ENCODE results near the gene METTL24. TPM values are rescaled to one million over a fixed set of nuclear protein-coding genes. Genes with fewer than 3 reads are reported as not detected.

METTL24 gene
- total RNA-seq, 1 experiment from 2014 or later = 0.61 TPM

GRCh38 chr6:110198561-110198960 is 159.6 kb downstream of the METTL24 start:
- TF ChIP-seq CTCF (conservative IDR thresholded peaks at IDR 0.05) = no peak

More at GRCh38 chr6:110198561-110198960, 159.6 kb downstream of the METTL24 start:
- Mint-ChIP-seq H3K4me1 (peaks cover 4 to 7% of the 10 kb centered on the region in 2 experiments), H3K4me3 (no peak overlapping the region), H3K27ac (no peak overlapping the region), H3K9me3 (no peaks in the 10 kb centered on the region), H3K36me3 (ENCODE audit: insufficient read depth in 1 of 3, low read depth in 3 of 3) (peaks cover 14 to 20% (median 14%) of the 10 kb centered on the region in 3 experiments; a peak in 6 of 7 replicates), H3K27me3 (ENCODE audit: low read depth) (no peaks in the 10 kb centered on the region)
- Histone ChIP-seq H3K27ac (ENCODE audit: insufficient read length, low read depth, low read length) (no peak overlapping the region), H3T11ph (ENCODE audit: low read length) (no peak overlapping the region), H3K9ac (ENCODE audit: extremely low read depth, insufficient read length, low read length) (no peak overlapping the region), H2BK20ac (ENCODE audit: low read depth, low read length, poor library complexity, severe bottlenecking) (no peak overlapping the region), H2BK120ac (ENCODE audit: low read depth, low read length, poor library complexity, severe bottlenecking) (no peak overlapping the region), H4K20me1 (ENCODE audit: control insufficient read depth, insufficient read depth, insufficient read length) (no peaks in the 10 kb centered on the region), H3K27me3 (ENCODE audit: insufficient read depth, low read length) (no peaks in the 10 kb centered on the region), H2BK15ac (ENCODE audit: low read depth, low read length) (no peak overlapping the region), H2BK12ac (ENCODE audit: insufficient read length, low read depth, low read length) (no peak overlapping the region), H3K18ac (ENCODE audit: insufficient read length, low read depth, low read length) (no peak overlapping the region), H3K4me2 (ENCODE audit: insufficient read depth, insufficient read length, low read length) (no peak overlapping the region), H4K5ac (ENCODE audit: insufficient read length, low read depth, low read length) (no peak overlapping the region), H3K23me2 (ENCODE audit: insufficient read length, low read depth, low read length, poor library complexity, severe bottlenecking) (no peaks in the 10 kb centered on the region), H3K79me2 (ENCODE audit: insufficient read depth, low read length) (no peaks in the 10 kb centered on the region), H2AK5ac (ENCODE audit: insufficient read length, low read length) (no peak overlapping the region), H3K4me1 (ENCODE audit: insufficient read depth, low read length) (no peaks in the 10 kb centered on the region), H2AFZ (ENCODE audit: low read length) (no peak overlapping the region), H3K4ac (ENCODE audit: low read depth, low read length) (no peak overlapping the region), H3K79me1 (ENCODE audit: insufficient read depth, low read depth, low read length, poor library complexity, severe bottlenecking) (peaks cover 3% of the 10 kb centered on the region), H4K91ac (ENCODE audit: insufficient read length, low read depth, low read length) (no peak overlapping the region), H3K23ac (ENCODE audit: insufficient read length, low read depth, low read length) (no peak overlapping the region), H4K8ac (replicated peaks; ENCODE audit: insufficient read length, low read depth, low read length) (no peak overlapping the region), H3K14ac (ENCODE audit: insufficient read depth, low read length) (no peak overlapping the region), H3K9me3 (ENCODE audit: control insufficient read depth, low read depth, low read length) (no peaks in the 10 kb centered on the region), H2BK5ac (ENCODE audit: insufficient read length, low read length) (no peak overlapping the region), H3K56ac (ENCODE audit: insufficient read length, low read depth, low read length) (no peak overlapping the region)
- DNase-seq = no peak
- WGBS (ENCODE audit: extremely low coverage, insufficient read length, low lambda C conversion rate) = no CpG with 5 or more reads among the region's 3 CpGs

Measured in H9 (cell line).